ENCODE data around the gene ACTN1. TPM values are rescaled to one million over a fixed set of nuclear protein-coding genes. Genes with fewer than 3 reads are reported as not detected.
A peak's percentile ranks its signal among the peaks of the same experiment; 100 is the strongest.
"Not testable (repeated sequence)": the region's sequence is repeated elsewhere in the genome, so short reads cannot be mapped to it uniquely, and the experiment has no call there.

Gene ACTN1
- total RNA-seq, 4 donors from 2014 or later: 10.0 to 17.3 (median 14.1) TPM

- in situ Hi-C loops (cut with MboI; ENCODE audit: low sequenced_read_pairs in 4 of 4): no loop called here
- Histone ChIP-seq H3K4me3 (no peak overlapping the region), H3K27me3 (no peaks in the 10 kb centered on the region), H3K4me1 (peaks cover 0 to 3% of the 10 kb centered on the region in 2 donors), H3K36me3 (no peaks in the 10 kb centered on the region), H3K9me3 (no peaks in the 10 kb centered on the region), H3K27ac (no peak overlapping the region)
- intact Hi-C loops (cut with DNase I; ENCODE audit: low total_unique reads): no loop called here
- TF ChIP-seq, protein P1, sequence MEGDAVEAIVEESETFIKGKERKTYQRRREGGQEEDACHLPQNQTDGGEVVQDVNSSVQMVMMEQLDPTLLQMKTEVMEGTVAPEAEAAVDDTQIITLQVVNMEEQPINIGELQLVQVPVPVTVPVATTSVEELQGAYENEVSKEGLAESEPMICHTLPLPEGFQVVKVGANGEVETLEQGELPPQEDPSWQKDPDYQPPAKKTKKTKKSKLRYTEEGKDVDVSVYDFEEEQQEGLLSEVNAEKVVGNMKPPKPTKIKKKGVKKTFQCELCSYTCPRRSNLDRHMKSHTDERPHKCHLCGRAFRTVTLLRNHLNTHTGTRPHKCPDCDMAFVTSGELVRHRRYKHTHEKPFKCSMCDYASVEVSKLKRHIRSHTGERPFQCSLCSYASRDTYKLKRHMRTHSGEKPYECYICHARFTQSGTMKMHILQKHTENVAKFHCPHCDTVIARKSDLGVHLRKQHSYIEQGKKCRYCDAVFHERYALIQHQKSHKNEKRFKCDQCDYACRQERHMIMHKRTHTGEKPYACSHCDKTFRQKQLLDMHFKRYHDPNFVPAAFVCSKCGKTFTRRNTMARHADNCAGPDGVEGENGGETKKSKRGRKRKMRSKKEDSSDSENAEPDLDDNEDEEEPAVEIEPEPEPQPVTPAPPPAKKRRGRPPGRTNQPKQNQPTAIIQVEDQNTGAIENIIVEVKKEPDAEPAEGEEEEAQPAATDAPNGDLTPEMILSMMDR (IDR thresholded peaks at IDR 0.05 in 4 of 5, conservative IDR thresholded peaks at IDR 0.05 in 1 of 5): no peak
- no peak for TF ChIP-seq POLR2A (IDR thresholded peaks at IDR 0.05)
- DNase-seq (no peak), ATAC-seq (no peak)
Measured at GRCh38 chr14:68848253-68848652, 130.8 kb downstream of the ACTN1 start.

GRCh38 chr14:68847640-68848039 is 131.5 kb downstream of the ACTN1 start:
- DNase-seq; H3K36me3 ChIP-seq; H3K4me3 ChIP-seq; H3K27me3 ChIP-seq; in situ Hi-C loops (cut with MboI; ENCODE audit: low sequenced_read_pairs in 4 of 4); ATAC-seq; intact Hi-C loops (cut with DNase I; ENCODE audit: low total_unique reads); H3K27ac ChIP-seq; H3K9me3 ChIP-seq; H3K4me1 ChIP-seq: not testable (repeated sequence)

DNA sequence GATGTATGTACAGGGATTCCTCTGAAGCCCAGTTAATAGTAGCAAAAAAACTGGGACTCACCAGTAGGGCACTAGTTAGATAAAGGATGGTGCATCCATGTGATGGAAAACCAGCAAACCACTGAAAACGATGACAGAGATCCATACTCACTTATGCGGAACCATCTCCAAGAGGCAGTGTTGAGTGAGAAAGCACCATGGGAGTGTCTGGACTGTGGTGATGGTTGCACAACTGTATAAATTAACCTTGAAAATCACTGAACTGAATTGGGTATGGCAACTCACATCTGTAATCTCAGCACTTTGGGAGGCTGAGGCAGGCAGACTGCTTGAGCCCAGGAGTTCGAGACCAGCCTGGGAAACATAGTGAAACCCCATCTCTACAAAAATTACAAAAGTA is 132.6 kb downstream of the ACTN1 start:
- H3K36me3 ChIP-seq: no peaks in the 10 kb centered on the region
- H3K27me3 ChIP-seq: no peaks in the 10 kb centered on the region
- peaks cover 0 to 3% of the 10 kb centered on the region in 2 donors for H3K4me1 ChIP-seq
- no peak for ATAC-seq
- intact Hi-C loops (cut with DNase I; ENCODE audit: low total_unique reads) (no loop called here), in situ Hi-C loops (cut with MboI; ENCODE audit: low sequenced_read_pairs in 4 of 4) (no loop called here)
- no peak overlapping the region for H3K4me3 ChIP-seq
- no peaks in the 10 kb centered on the region for H3K9me3 ChIP-seq
- no peak for DNase-seq
- no peak for TF ChIP-seq POLR2A (IDR thresholded peaks at IDR 0.05)
- TF ChIP-seq, protein P1 (IDR thresholded peaks at IDR 0.05 in 4 of 5, conservative IDR thresholded peaks at IDR 0.05 in 1 of 5): no peak
- H3K27ac ChIP-seq: no peak overlapping the region

GRCh38 chr14:68844210-68844545 is 134.9 kb downstream of the ACTN1 start:
- no peak for DNase-seq
- H3K4me1 ChIP-seq: peaks cover 0 to 3% of the 10 kb centered on the region in 2 donors
- no peaks in the 10 kb centered on the region for H3K9me3 ChIP-seq
- TF ChIP-seq, protein P1 (IDR thresholded peaks at IDR 0.05 in 4 of 5, conservative IDR thresholded peaks at IDR 0.05 in 1 of 5): peak in 1 of 5 experiments; percentile 12
- TF ChIP-seq POLR2A (IDR thresholded peaks at IDR 0.05): no peak
- no peaks in the 10 kb centered on the region for H3K27me3 ChIP-seq
- no peak overlapping the region for H3K27ac ChIP-seq
- H3K4me3 ChIP-seq: peak overlapping the region in 1 of 4 donors; percentile 37
- no peak for ATAC-seq
- intact Hi-C loops (cut with DNase I; ENCODE audit: low total_unique reads): loop anchor here (5.0 kb wide), 1 partner anchor 912 kb away; no protein-coding TSS in a partner anchor
- in situ Hi-C loops (cut with MboI; ENCODE audit: low sequenced_read_pairs in 4 of 4): no loop called here
- H3K36me3 ChIP-seq: no peaks in the 10 kb centered on the region

DNA sequence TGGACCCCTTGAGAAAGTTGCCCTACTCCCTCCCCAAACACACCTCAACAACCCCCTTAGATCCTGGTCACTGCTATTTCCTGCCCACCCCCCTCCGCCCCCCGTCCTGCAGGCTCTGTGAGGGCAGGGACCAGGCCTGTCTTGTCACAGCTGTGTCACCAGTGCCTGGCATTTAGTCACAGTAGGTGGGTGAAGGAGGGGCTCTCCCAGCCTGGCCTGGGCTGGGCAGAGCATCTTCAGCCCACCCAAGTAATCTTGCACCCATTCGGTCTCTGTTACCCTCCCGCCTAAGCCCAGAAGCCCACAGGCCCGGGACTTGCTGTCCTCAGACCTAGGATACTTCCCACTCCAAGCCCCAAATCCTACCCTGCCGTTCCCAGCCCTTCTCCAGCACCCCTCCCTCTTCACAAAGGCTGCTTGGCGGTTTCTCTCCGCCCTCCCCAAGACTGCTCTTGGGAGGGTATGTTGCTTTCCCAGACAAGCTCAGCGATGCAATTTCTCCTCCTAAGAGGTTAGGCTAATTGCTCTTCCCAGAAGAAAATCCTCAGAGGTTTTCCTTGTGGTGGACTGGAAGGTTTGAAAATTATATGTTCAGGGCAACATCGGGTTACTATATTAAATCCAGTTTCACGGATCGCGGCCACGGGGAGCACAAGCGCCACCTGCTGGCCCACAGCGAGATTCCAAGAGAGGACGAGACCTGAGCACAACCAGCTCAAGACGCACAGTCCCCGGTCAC is 135.5 kb downstream of the ACTN1 start:
- Histone ChIP-seq H3K9me3 (no peaks in the 10 kb centered on the region), H3K36me3 (no peaks in the 10 kb centered on the region), H3K4me3 (peak overlapping the region; percentile 31 to 63 (median 43)), H3K27me3 (no peaks in the 10 kb centered on the region), H3K27ac (no peak overlapping the region), H3K4me1 (peaks cover 0 to 3% of the 10 kb centered on the region in 2 donors)
- intact Hi-C loops (cut with DNase I; ENCODE audit: low total_unique reads) (loop anchor here (5.0 kb wide), 1 partner anchor 911 kb away; no protein-coding TSS in a partner anchor), in situ Hi-C loops (cut with MboI; ENCODE audit: low sequenced_read_pairs in 4 of 4) (no loop called here)
- peak; percentile 33 to 63 for DNase-seq
- TF ChIP-seq POLR2A (IDR thresholded peaks at IDR 0.05): no peak
- TF ChIP-seq, protein P1 (IDR thresholded peaks at IDR 0.05 in 4 of 5, conservative IDR thresholded peaks at IDR 0.05 in 1 of 5): peak; percentile 71 to 96 (median 75)
- peak; percentile 87 to 95 for ATAC-seq
